Measurements from ENCODE around the gene TMEM132D. TPM values are rescaled to one million over a fixed set of nuclear protein-coding genes. Genes with fewer than 3 reads are reported as not detected.

The TMEM132D gene
- total and polyA plus RNA-seq, 2 donors (not counting 3 experiments of a cell fraction or from before 2014, with no cell fraction given) = not detected

GRCh38 chr12:129566800-129567199 lies 337.0 kb downstream of the TMEM132D start:
- FAIRE-seq (no peak), DNase-seq (ENCODE audit: low read depth, low spot score) (no peak)
- ChIA-PET CTCF (no interaction called here), POLR2A (no interaction called here)
- Histone ChIP-seq H3K4me2 (ENCODE audit: insufficient read depth, low read length) (no peak overlapping the region), H3K27me3 (ENCODE audit: control insufficient read depth in 2 of 2, insufficient read depth in 2 of 2, low read length in 2 of 2) (no peaks in the 10 kb centered on the region), H3K27ac (ENCODE audit: insufficient read depth, low read depth, low read length) (no peak overlapping the region), H3K36me3 (ENCODE audit: control insufficient read depth in 2 of 2, extremely low read depth in 1 of 2, insufficient read depth in 2 of 2, low read length in 2 of 2) (no peaks in the 10 kb centered on the region), H4K20me1 (replicated peaks; ENCODE audit: control insufficient read depth, extremely low read depth, insufficient read depth, low read length) (no peaks in the 10 kb centered on the region), H3K4me3 (replicated peaks in 1 of 3; ENCODE audit: insufficient read depth in 1 of 3, low read depth in 1 of 3, low read length in 3 of 3) (no peak overlapping the region), H3K79me2 (ENCODE audit: control insufficient read depth, insufficient read depth, low read length) (no peaks in the 10 kb centered on the region), H3K4me1 (ENCODE audit: control insufficient read depth, extremely low read depth, insufficient read depth, low read length) (no peaks in the 10 kb centered on the region), H3K9me1 (replicated peaks; ENCODE audit: control insufficient read depth, extremely low read depth, insufficient read depth, low read length) (no peaks in the 10 kb centered on the region), H3K9ac (replicated peaks; ENCODE audit: extremely low read depth, insufficient read depth, low read length) (no peak overlapping the region), H2AFZ (ENCODE audit: low read depth, low read length) (no peak overlapping the region), H3K9me3 (replicated peaks; ENCODE audit: control insufficient read depth, insufficient read depth, low read length) (no peaks in the 10 kb centered on the region)
- no peak for TF ChIP-seq MYC (IDR thresholded peaks at IDR 0.05; ENCODE audit: low read depth, low read length)
- no peak for TF ChIP-seq GATA2 (IDR thresholded peaks at IDR 0.05; ENCODE audit: insufficient read depth, insufficient read length, low read depth, low read length)
- no peak for TF ChIP-seq POLR2A (IDR thresholded peaks at IDR 0.05; ENCODE audit: low read depth, low read length)
- TF ChIP-seq JUN (IDR thresholded peaks at IDR 0.05; ENCODE audit: borderline replicate concordance, insufficient read depth, insufficient read length, low read depth) = no peak
- no peak for TF ChIP-seq FOS (IDR thresholded peaks at IDR 0.05; ENCODE audit: borderline replicate concordance, insufficient read depth, low read length)
- TF ChIP-seq MAX (IDR thresholded peaks at IDR 0.05; ENCODE audit: insufficient read depth, insufficient read length) = no peak
- no peak for TF ChIP-seq EZH2 (IDR thresholded peaks at IDR 0.05; ENCODE audit: borderline replicate concordance, low read depth, low read length, severe bottlenecking)
- TF ChIP-seq CTCF (IDR thresholded peaks at IDR 0.05; ENCODE audit: extremely low read depth in 1 of 2, insufficient read depth in 1 of 2, low read depth in 1 of 2, low read length in 2 of 2) = no peak
- TF ChIP-seq POLR2AphosphoS5 (IDR thresholded peaks at IDR 0.05; ENCODE audit: insufficient read depth, low read depth, low read length) = no peak
- no TSS peak for BruUV-seq (replicated peaks)
- dilution Hi-C loops (cut with MboI; ENCODE audit: extremely low pct_ligation_motif_present, low sequenced_read_pairs) = no loop called here
- intact Hi-C loops (cut with micrococcal nuclease) = no loop called here
